ENCODE data around the gene C16orf96.

GRCh38 chr16:4538350-4539235, 17.5 kb upstream of the C16orf96 start, which contains the start of gene CDIP1:
- TF ChIP-seq CTCF (IDR thresholded peaks at IDR 0.05) = no peak
- peak in 1 of 2 donors; percentile 93 for TF ChIP-seq POLR2A (IDR thresholded peaks at IDR 0.05)
- TF ChIP-seq POLR2AphosphoS5 (IDR thresholded peaks at IDR 0.05; ENCODE audit: insufficient read depth in 1 of 2, low read depth in 1 of 2) = peak; percentile 81 to 98

Data from vagina (tissue), 2 donors.